ENCODE results near the gene CDC42EP1. TPM values are rescaled to one million over a fixed set of nuclear protein-coding genes. Genes with fewer than 3 reads are reported as not detected.
"Not testable (repeated sequence)": the region's sequence is repeated elsewhere in the genome, so short reads cannot be mapped to it uniquely, and the experiment has no call there.

CDC42EP1 gene
- total and polyA plus RNA-seq, 7 donors = 14.6 to 64.1 (median 24.6) TPM

GRCh38 chr22:37525746-37526350 lies 34.4 kb upstream of the CDC42EP1 start:
- peaks cover 0 to 6% (median 3%) of the 10 kb centered on the region in 4 donors for H3K4me1 ChIP-seq
- 60 to 74% methylated on average over 7 of the region's 7 CpGs for WGBS, 2 donors
- H3K27ac ChIP-seq = no peak overlapping the region
- peaks cover 0 to 11% (median 5%) of the 10 kb centered on the region in 3 donors for H3K27me3 ChIP-seq
- intact Hi-C loops (cut with DNase I) = no loop called here
- no peaks in the 10 kb centered on the region for H3K36me3 ChIP-seq
- DNase-seq = no peak
- TF ChIP-seq CTCF (IDR thresholded peaks at IDR 0.05) = no peak
- no peaks in the 10 kb centered on the region for H3K9me3 ChIP-seq
- H3K4me3 ChIP-seq = no peak overlapping the region

- Histone ChIP-seq H3K27ac (no peak overlapping the region), H3K4me1 (peaks cover 0 to 6% (median 3%) of the 10 kb centered on the region in 4 donors), H3K9me3 (no peaks in the 10 kb centered on the region), H3K27me3 (peaks cover 0 to 6% (median 0%) of the 10 kb centered on the region in 3 donors), H3K4me3 (no peak overlapping the region), H3K36me3 (no peaks in the 10 kb centered on the region)
- 81 to 92% methylated on average over 12 of the region's 12 CpGs for WGBS, 2 donors
- intact Hi-C loops (cut with DNase I) = no loop called here
- DNase-seq = no peak
- TF ChIP-seq CTCF (IDR thresholded peaks at IDR 0.05) = no peak
- no peak for TF ChIP-seq EP300 (IDR thresholded peaks at IDR 0.05)
- no peak for TF ChIP-seq POLR2AphosphoS5 (IDR thresholded peaks at IDR 0.05)
Measured at GRCh38 chr22:37526376-37526775, 33.9 kb upstream of the CDC42EP1 start.

- H3K27me3 ChIP-seq; DNase-seq; H3K4me1 ChIP-seq; intact Hi-C loops (cut with DNase I); H3K27ac ChIP-seq; H3K4me3 ChIP-seq; H3K36me3 ChIP-seq; H3K9me3 ChIP-seq: not testable (repeated sequence)
- WGBS, 2 donors = 80 to 89% methylated on average over 9 of the region's 9 CpGs
Measured at GRCh38 chr22:37527081-37527752, 33.1 kb upstream of the CDC42EP1 start.

- H3K4me1 ChIP-seq; H3K9me3 ChIP-seq; H3K4me3 ChIP-seq; H3K27ac ChIP-seq; intact Hi-C loops (cut with DNase I); H3K36me3 ChIP-seq; DNase-seq; H3K27me3 ChIP-seq: not testable (repeated sequence)
- 87 to 90% methylated on average over 9 of the region's 9 CpGs for WGBS, 2 donors
Measured at GRCh38 chr22:37527952-37528351, 32.3 kb upstream of the CDC42EP1 start.

GRCh38 chr22:37529652-37530345 lies 30.5 kb upstream of the CDC42EP1 start:
- Histone ChIP-seq H3K4me3 (no peak overlapping the region), H3K36me3 (no peaks in the 10 kb centered on the region), H3K27me3 (no peaks in the 10 kb centered on the region), H3K4me1 (peaks cover 0 to 6% (median 3%) of the 10 kb centered on the region in 4 donors), H3K27ac (no peak overlapping the region), H3K9me3 (no peaks in the 10 kb centered on the region)
- intact Hi-C loops (cut with DNase I) = no loop called here
- no peak for DNase-seq
- WGBS, 2 donors = 13 to 47% methylated on average over 2 of the region's 2 CpGs
- no peak for TF ChIP-seq CTCF (IDR thresholded peaks at IDR 0.05)
- TF ChIP-seq POLR2A (IDR thresholded peaks at IDR 0.05) = no peak
- no peak for TF ChIP-seq POLR2AphosphoS5 (IDR thresholded peaks at IDR 0.05)
- TF ChIP-seq EP300 (IDR thresholded peaks at IDR 0.05) = no peak
